Measurements from ENCODE around the gene ZFP69B.

Gene ZFP69B

GRCh38 chr1:40449684-40450494 lies at the start of gene ZFP69B:
Gene ZFP69B, plus strand, starts transcription at chr1:40450476. Its CDS starts 486 bp downstream, at chr1:40450962.
- ChIA-PET CTCF (interaction anchor here (0.6 to 2.8 kb wide), 6 partner anchors 12 to 415 kb away, joined by 3 to 21 read pairs (median 3); no protein-coding TSS in a partner anchor), POLR2A (interaction anchor here (0.6 to 1.3 kb wide), 10 partner anchors 10 to 242 kb away, joined by 3 to 11 read pairs (median 4); partner anchors contain the start of genes EXO5, NFYC, SMAP2 and ZFP69)
- Histone ChIP-seq H3K4me1 (ENCODE audit: control insufficient read depth, insufficient read depth, low read length) (no peaks in the 10 kb centered on the region), H3K9me3 (ENCODE audit: control insufficient read depth, insufficient read depth, low read depth, low read length) (no peaks in the 10 kb centered on the region), H3K27ac (ENCODE audit: extremely low read depth, low read depth, low read length) (peak within 1 kb of the TSS; percentile 13; the same call in 1 of the 2 replicates), H3K4me3 (ENCODE audit: low read depth, low read length) (peak within 1 kb of the TSS; percentile 59), H3K36me3 (ENCODE audit: control insufficient read depth in 2 of 2, insufficient read depth in 1 of 2, low read length in 2 of 2) (peaks cover 0 to 10% of the 10 kb centered on the region in 2 experiments; a peak in 1 of 3 replicates)
- TF ChIP-seq ZNF324 (tag by site-specific recombination; IDR thresholded peaks at IDR 0.05): 0 out of 2 replicates have a peak, but pooled peaks have one; percentile 19
- TF ChIP-seq GLIS2 (tag by site-specific recombination; IDR thresholded peaks at IDR 0.05): peak; percentile 96
- no peak for TF ChIP-seq ZNF416 (tag by site-specific recombination; IDR thresholded peaks at IDR 0.05)
- peak; percentile 98 for TF ChIP-seq PATZ1 (tag by site-specific recombination; IDR thresholded peaks at IDR 0.05)
- TF ChIP-seq ZNF654 (tag by site-specific recombination; IDR thresholded peaks at IDR 0.05; ENCODE audit: low read depth): no peak
- TF ChIP-seq ZFHX2 (tag by site-specific recombination; conservative IDR thresholded peaks at IDR 0.05): peak; percentile 99
- peak; percentile 92 for TF ChIP-seq ZBTB6 (tag by site-specific recombination; IDR thresholded peaks at IDR 0.05)
- TF ChIP-seq KLF8 (tag by site-specific recombination; IDR thresholded peaks at IDR 0.05): 0 out of 2 replicates have a peak, but pooled peaks have one; percentile 44
- TF ChIP-seq ZNF433 (tag by site-specific recombination; IDR thresholded peaks at IDR 0.05; ENCODE audit: low read depth): no peak
- peak; percentile 69; the same call in 1 of the 2 replicates for TF ChIP-seq WT1 (tag by site-specific recombination; IDR thresholded peaks at IDR 0.05)
- peak; percentile 56 for TF ChIP-seq ZNF692 (tag by site-specific recombination; IDR thresholded peaks at IDR 0.05)
- TF ChIP-seq ZIC2 (tag by site-specific recombination; IDR thresholded peaks at IDR 0.05): peak; percentile 80
- TF ChIP-seq CTCF (tag by site-specific recombination; IDR thresholded peaks at IDR 0.05): 0 out of 2 replicates have a peak, but pooled peaks have one; percentile 65
- TF ChIP-seq PRDM4 (tag by site-specific recombination; IDR thresholded peaks at IDR 0.05): peak; percentile 65; the same call in 1 of the 2 replicates
- TF ChIP-seq FEZF1 (tag by site-specific recombination; IDR thresholded peaks at IDR 0.05): no peak
- no peak for TF ChIP-seq REST (tag by site-specific recombination; IDR thresholded peaks at IDR 0.05)
- TF ChIP-seq, protein P1, sequence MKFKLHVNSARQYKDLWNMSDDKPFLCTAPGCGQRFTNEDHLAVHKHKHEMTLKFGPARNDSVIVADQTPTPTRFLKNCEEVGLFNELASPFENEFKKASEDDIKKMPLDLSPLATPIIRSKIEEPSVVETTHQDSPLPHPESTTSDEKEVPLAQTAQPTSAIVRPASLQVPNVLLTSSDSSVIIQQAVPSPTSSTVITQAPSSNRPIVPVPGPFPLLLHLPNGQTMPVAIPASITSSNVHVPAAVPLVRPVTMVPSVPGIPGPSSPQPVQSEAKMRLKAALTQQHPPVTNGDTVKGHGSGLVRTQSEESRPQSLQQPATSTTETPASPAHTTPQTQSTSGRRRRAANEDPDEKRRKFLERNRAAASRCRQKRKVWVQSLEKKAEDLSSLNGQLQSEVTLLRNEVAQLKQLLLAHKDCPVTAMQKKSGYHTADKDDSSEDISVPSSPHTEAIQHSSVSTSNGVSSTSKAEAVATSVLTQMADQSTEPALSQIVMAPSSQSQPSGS (tag by site-specific recombination; IDR thresholded peaks at IDR 0.05; ENCODE audit: low read depth): no peak
- TF ChIP-seq ZNF600 (tag by site-specific recombination; IDR thresholded peaks at IDR 0.05): peak; percentile 94
- TF ChIP-seq KLF16 (tag by site-specific recombination; IDR thresholded peaks at IDR 0.05): peak; percentile 29; the same call in 1 of the 2 replicates
- TF ChIP-seq GFI1B (tag by site-specific recombination; IDR thresholded peaks at IDR 0.05): no peak
